MM.1S (cell line): ENCODE measurements around the gene ELP2.

Experiments used
- EZH2 ChIP-seq: fragments of 300-600 bp; sonication (generic); optimal IDR thresholded peaks from 2 replicates; pipeline ENCODE3; 2017; ENCODE audit warnings: low read depth, mild to moderate bottlenecking, antibody characterized with exemption, low read length, mixed read lengths
- EZH2phosphoT487 ChIP-seq: fragments of 300-600 bp; sonication (generic); IDR thresholded peaks from 2 replicates; pipeline ENCODE4 v1.6.1; 2018; ENCODE audit warnings: antibody characterized with exemption, low read length
- TF ChIP-seq, protein P1 (sequence below): fragments of 300-600 bp; sonication (generic); IDR thresholded peaks from 2 replicates; pipeline ENCODE4 v1.5.1; 2016; ENCODE audit warnings: antibody characterized with exemption, low read length, mixed read lengths

DNA sequence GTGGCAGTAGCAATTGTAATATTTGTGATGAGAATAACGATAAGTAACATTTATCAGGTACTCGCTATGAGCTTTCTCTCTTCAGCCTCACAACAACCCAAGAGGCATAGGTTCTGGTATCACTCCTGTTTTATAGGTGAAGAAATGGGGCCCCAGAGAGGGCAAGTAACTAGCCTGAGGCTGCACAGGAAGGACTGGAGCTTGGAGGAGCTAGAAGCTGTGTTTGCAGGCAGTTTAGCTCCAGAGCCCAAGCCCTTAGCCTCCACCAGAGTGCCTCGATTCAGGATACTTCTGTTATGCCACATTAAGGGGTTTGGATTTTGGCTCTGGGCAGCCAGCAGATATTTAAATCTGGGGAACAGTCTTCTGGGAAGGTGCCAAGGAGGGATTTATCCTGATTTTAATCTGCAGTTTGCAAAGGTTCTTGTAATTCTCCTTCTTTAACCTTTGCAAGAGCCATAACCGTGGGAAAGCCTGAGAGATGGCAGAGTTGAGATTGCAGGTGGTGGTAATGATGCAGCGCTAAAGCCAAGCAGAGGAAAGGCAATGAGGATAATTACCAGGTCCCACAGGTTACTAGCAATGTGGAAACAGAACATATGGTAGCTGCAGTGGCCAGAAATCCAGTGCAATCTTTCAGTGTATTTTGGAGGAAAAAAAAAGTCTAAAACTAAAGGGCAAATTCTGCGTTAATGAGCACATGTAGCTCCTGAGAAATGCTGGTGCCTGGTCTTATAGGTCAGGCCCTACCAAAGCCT is 66.7 kb downstream of the ELP2 start:
- TF ChIP-seq, protein P1, sequence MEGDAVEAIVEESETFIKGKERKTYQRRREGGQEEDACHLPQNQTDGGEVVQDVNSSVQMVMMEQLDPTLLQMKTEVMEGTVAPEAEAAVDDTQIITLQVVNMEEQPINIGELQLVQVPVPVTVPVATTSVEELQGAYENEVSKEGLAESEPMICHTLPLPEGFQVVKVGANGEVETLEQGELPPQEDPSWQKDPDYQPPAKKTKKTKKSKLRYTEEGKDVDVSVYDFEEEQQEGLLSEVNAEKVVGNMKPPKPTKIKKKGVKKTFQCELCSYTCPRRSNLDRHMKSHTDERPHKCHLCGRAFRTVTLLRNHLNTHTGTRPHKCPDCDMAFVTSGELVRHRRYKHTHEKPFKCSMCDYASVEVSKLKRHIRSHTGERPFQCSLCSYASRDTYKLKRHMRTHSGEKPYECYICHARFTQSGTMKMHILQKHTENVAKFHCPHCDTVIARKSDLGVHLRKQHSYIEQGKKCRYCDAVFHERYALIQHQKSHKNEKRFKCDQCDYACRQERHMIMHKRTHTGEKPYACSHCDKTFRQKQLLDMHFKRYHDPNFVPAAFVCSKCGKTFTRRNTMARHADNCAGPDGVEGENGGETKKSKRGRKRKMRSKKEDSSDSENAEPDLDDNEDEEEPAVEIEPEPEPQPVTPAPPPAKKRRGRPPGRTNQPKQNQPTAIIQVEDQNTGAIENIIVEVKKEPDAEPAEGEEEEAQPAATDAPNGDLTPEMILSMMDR, result no peak
- TF ChIP-seq EZH2 (no peak), EZH2phosphoT487 (no peak)
